Esophagus squamous epithelium (tissue), 4 donors: ENCODE measurements around the gene GFRA1.

Experiments used
- CTCF ChIP-seq, 6 experiments: fragments of 450-650 bp in 4 of 6; fragments of 200-600 bp in 2 of 6; sonication (generic) in 2 of 6; IDR thresholded peaks; one replicate each; pipeline ENCODE4 v1.5.1; 2016 to 2019; ENCODE audit warnings: antibody characterized with exemption in 6 of 6, mild to moderate bottlenecking in 4 of 6, moderate library complexity in 4 of 6
- POLR2A ChIP-seq, 4 donors: fragments of 450-650 bp; IDR thresholded peaks; one replicate each; pipeline ENCODE4 v1.6.1; 2017; ENCODE audit warnings: antibody characterized with exemption in 4 of 4, mild to moderate bottlenecking in 4 of 4, moderate library complexity in 3 of 4

- TF ChIP-seq CTCF (IDR thresholded peaks at IDR 0.05) (no peak), POLR2A (IDR thresholded peaks at IDR 0.05) (no peak)
Observed at GRCh38 chr10:116007256-116007891, 265.6 kb downstream of the GFRA1 start.
